CD14-positive monocyte (primary cell): ENCODE data around the gene RUNDC3A. TPM values are rescaled to one million over a fixed set of nuclear protein-coding genes. Genes with fewer than 3 reads are reported as not detected.
A peak's percentile ranks its signal among the peaks of the same experiment; 100 is the strongest.

Experiments used
- DNase-seq, 3 donors: peaks; one replicate each; pipeline ENCODE4 v3.0.0-alpha.2; 2011 to 2022
- H2AFZ ChIP-seq: 2 replicates; pipeline ENCODE4 v1.6.0; 2012; ENCODE audit warnings: mild to moderate bottlenecking, low read depth, low read length, inconsistent platforms; ENCODE audit not compliant: insufficient read depth, poor library complexity, severe bottlenecking
- H3K27ac ChIP-seq, 2 donors: 1 replicate in 1 of 2; 2 replicates in 1 of 2; pipeline ENCODE4 v1.5.1; 2012 to 2013; ENCODE audit warnings: low read length in 2 of 2, control low read depth in 1 of 2, inconsistent platforms in 1 of 2, low read depth in 1 of 2, mild to moderate bottlenecking in 1 of 2
- H3K27me3 ChIP-seq, 2 donors: one replicate each; pipeline versions ENCODE4 v1.6.0 to v1.6.1; 2011 to 2013; ENCODE audit warnings: low read length in 2 of 2; ENCODE audit not compliant: control insufficient read depth in 2 of 2, insufficient read depth in 2 of 2
- H3K36me3 ChIP-seq, 2 donors: replicated peaks in 1 of 2; 1 replicate in 1 of 2; 2 replicates in 1 of 2; pipeline versions ENCODE4 v1.5.1 to v1.6.1; 2012 to 2013; ENCODE audit warnings: low read length in 2 of 2, control low read depth in 1 of 2, inconsistent platforms in 1 of 2, mild to moderate bottlenecking in 1 of 2; ENCODE audit not compliant: insufficient read depth in 2 of 2, control insufficient read depth in 1 of 2
- H3K4me1 ChIP-seq, 2 donors: 1 replicate in 1 of 2; 2 replicates in 1 of 2; pipeline versions ENCODE4 v1.5.1 to v1.6.1; 2012 to 2013; ENCODE audit warnings: low read length in 2 of 2, control low read depth in 1 of 2, inconsistent platforms in 1 of 2, mild to moderate bottlenecking in 1 of 2, moderate library complexity in 1 of 2; ENCODE audit not compliant: insufficient read depth in 2 of 2, control insufficient read depth in 1 of 2
- H3K4me2 ChIP-seq: replicated peaks from 2 replicates; pipeline ENCODE3; 2012; ENCODE audit warnings: low read length, moderate library complexity, mild to moderate bottlenecking; ENCODE audit not compliant: poor library complexity, severe bottlenecking; ENCODE audit errors: extremely low read depth
- H3K4me3 ChIP-seq, 3 experiments: fragments of 200-600 bp in 1 of 3; sonication (generic) in 1 of 3; replicated peaks in 1 of 3; 1 replicate in 2 of 3; 2 replicates in 1 of 3; pipeline ENCODE4 v1.5.1; 2011 to 2013; ENCODE audit warnings: low read length in 3 of 3, mild to moderate bottlenecking in 3 of 3, control low read depth in 2 of 3, low read depth in 2 of 3, inconsistent platforms in 1 of 3, moderate library complexity in 1 of 3
- H3K79me2 ChIP-seq: 2 replicates; pipeline ENCODE4 v1.6.0; 2012; ENCODE audit warnings: mild to moderate bottlenecking, control low read depth, inconsistent platforms, low read length, moderate library complexity; ENCODE audit not compliant: insufficient read depth
- H3K9ac ChIP-seq: 2 replicates; pipeline ENCODE4 v1.6.0; 2017; ENCODE audit warnings: low read length, mild to moderate bottlenecking; ENCODE audit not compliant: insufficient read depth, poor library complexity, severe bottlenecking
- H3K9me3 ChIP-seq, 2 donors: replicated peaks in 1 of 2; 1 replicate in 1 of 2; 2 replicates in 1 of 2; pipeline versions ENCODE4 v1.5.1 to v1.6.1; 2012 to 2013; ENCODE audit warnings: low read length in 2 of 2, control low read depth in 1 of 2; ENCODE audit not compliant: control insufficient read depth in 1 of 2, insufficient read depth in 1 of 2
- H4K20me1 ChIP-seq: 2 replicates; pipeline ENCODE4 v1.6.0; 2012; ENCODE audit warnings: mild to moderate bottlenecking, low read length, control low read depth, moderate library complexity; ENCODE audit not compliant: insufficient read depth
- H3K27ac Mint-ChIP-seq, 7 donors: one replicate each; pipeline ENCODE4 v1.8.0; 2020; ENCODE audit warnings: mild to moderate bottlenecking in 7 of 7, mixed read lengths in 7 of 7, moderate library complexity in 6 of 7, inconsistent platforms in 2 of 7
- H3K27me3 Mint-ChIP-seq, 3 donors: one replicate each; pipeline ENCODE4 v1.8.0; 2021 to 2022; ENCODE audit warnings: low read depth in 3 of 3, mild to moderate bottlenecking in 3 of 3, mixed read lengths in 3 of 3, moderate library complexity in 3 of 3, inconsistent platforms in 1 of 3
- H3K36me3 Mint-ChIP-seq, 2 donors: one replicate each; pipeline ENCODE4 v1.8.0; 2020; ENCODE audit warnings: mixed read lengths in 2 of 2, inconsistent platforms in 1 of 2, mild to moderate bottlenecking in 1 of 2
- H3K4me1 Mint-ChIP-seq: one replicate; pipeline ENCODE4 v1.8.0; 2020; ENCODE audit warnings: mild to moderate bottlenecking, mixed read lengths
- H3K4me3 Mint-ChIP-seq, 2 donors: one replicate each; pipeline ENCODE4 v1.8.0; 2020; ENCODE audit warnings: mild to moderate bottlenecking in 2 of 2, mixed read lengths in 2 of 2, moderate library complexity in 1 of 2
- H3K9me3 Mint-ChIP-seq, 7 donors: one replicate each; pipeline ENCODE4 v1.8.0; 2020 to 2022; ENCODE audit warnings: mixed read lengths in 7 of 7, mild to moderate bottlenecking in 6 of 7, moderate library complexity in 6 of 7, inconsistent platforms in 2 of 7
- CTCF ChIP-seq: fragments of 200-600 bp; IDR thresholded peaks from one replicate; pipeline ENCODE4 v1.8.0; 2022; ENCODE audit warnings: antibody characterized with exemption, mild to moderate bottlenecking
- WGBS: methylation state at CpG from one replicate; pipeline ENCODE4 v1.1.5; 2013; ENCODE audit warnings: missing lambda C conversion rate; ENCODE audit not compliant: insufficient coverage; 5-methylcytosine and 5-hydroxymethylcytosine counted together
- intact Hi-C, 2 donors: fragments of 100-400 bp; cut with micrococcal nuclease; formaldehyde crosslinking; loops; one replicate each; pipeline versions ENCODE4 v1.15.0 to v1.15.1; 2023
- polyA plus RNA-seq, 3 donors: library from polyadenylated mRNA; depleted of rRNA in 1 of 3; unstranded in 2 of 3; stranded (reverse) in 1 of 3; fragments of 300-500 nt in 2 of 3; fragments of >200 nt in 1 of 3; fragmentation: Illumina TruSeq in 2 of 3; gene quantifications; 1 replicate in 2 of 3; 2 replicates in 1 of 3; pipeline ENCODE4 v1.2.3, GENCODE V29; 2012 to 2021

Gene RUNDC3A
- polyA plus RNA-seq, 3 donors: 0.22 to 0.35 TPM; not detected in 1

GRCh38 chr17:44323359-44324091 is 15.1 kb downstream of the RUNDC3A start:
- 75% methylated on average over 18 of the region's 27 CpGs for WGBS
- intact Hi-C loops: loop anchor here (2.0 to 10.0 kb wide), 4 partner anchors 21 to 199 kb away; partner anchors contain the start of genes UBTF (in 2 of the 2), FAM171A2 (in 1 of the 2), GRN (in 1 of the 2) and HDAC5 (in 1 of the 2)
- Mint-ChIP-seq H3K27me3 (peaks cover under 1 to 2% (median 1%) of the 10 kb centered on the region in 3 donors), H3K4me3 (peak overlapping the region; percentile 85 to 87), H3K36me3 (peaks cover 31 to 37% of the 10 kb centered on the region in 2 donors), H3K27ac (peak overlapping the region in 3 of 7 donors; percentile 48 to 69 (median 51)), H3K9me3 (no peaks in the 10 kb centered on the region), H3K4me1 (peaks cover 30% of the 10 kb centered on the region)
- H3K27ac ChIP-seq: no peak overlapping the region
- peaks cover 6% of the 10 kb centered on the region for H3K79me2 ChIP-seq
- no peak overlapping the region for H3K9ac ChIP-seq
- H3K27me3 ChIP-seq: peaks cover 0 to under 1% of the 10 kb centered on the region in 2 donors
- no peaks in the 10 kb centered on the region for H3K9me3 ChIP-seq
- H4K20me1 ChIP-seq: no peaks in the 10 kb centered on the region
- peak overlapping the region; percentile 47 to 85 (median 47) for H3K4me3 ChIP-seq
- no peak for TF ChIP-seq CTCF
- DNase-seq: no peak
- no peak overlapping the region for H2AFZ ChIP-seq
- peaks cover 29 to 35% of the 10 kb centered on the region in 2 donors for H3K4me1 ChIP-seq
- H3K4me2 ChIP-seq: peak overlapping the region; percentile 94
- peaks cover 27 to 34% of the 10 kb centered on the region in 2 donors for H3K36me3 ChIP-seq

- peaks cover 6% of the 10 kb centered on the region for H3K79me2 ChIP-seq
- 2% methylated on average over 38 of the region's 38 CpGs for WGBS
- peak overlapping the region; percentile 94 for H3K4me2 ChIP-seq
- no peaks in the 10 kb centered on the region for H4K20me1 ChIP-seq
- peak overlapping the region; percentile 85 to 87 for H3K4me3 Mint-ChIP-seq
- H3K27me3 ChIP-seq: no peaks in the 10 kb centered on the region
- H3K9me3 Mint-ChIP-seq: peaks cover 0 to 1% (median 0%) of the 10 kb centered on the region in 7 donors
- no peaks in the 10 kb centered on the region for H3K9me3 ChIP-seq
- intact Hi-C loops: loop anchor here (2.0 to 10.0 kb wide), 4 partner anchors 21 to 199 kb away; partner anchors contain the start of genes UBTF (in 2 of the 2), FAM171A2 (in 1 of the 2), GRN (in 1 of the 2) and HDAC5 (in 1 of the 2)
- H2AFZ ChIP-seq: peak overlapping the region; percentile 82
- H3K27ac ChIP-seq: peak overlapping the region in 1 of 2 donors; percentile 87
- H3K36me3 Mint-ChIP-seq: peaks cover 31 to 35% of the 10 kb centered on the region in 2 donors
- TF ChIP-seq CTCF: no peak
- peak in 1 of 3 donors; percentile 44 for DNase-seq
- H3K9ac ChIP-seq: peak overlapping the region; percentile 72
- peaks cover 33% of the 10 kb centered on the region for H3K4me1 Mint-ChIP-seq
- peak overlapping the region in 4 of 7 donors; percentile 51 to 85 (median 69) for H3K27ac Mint-ChIP-seq
- H3K4me3 ChIP-seq: peak overlapping the region; percentile 47 to 85 (median 47)
- H3K36me3 ChIP-seq: peaks cover 27 to 34% of the 10 kb centered on the region in 2 donors
- peaks cover 0 to 2% (median 0%) of the 10 kb centered on the region in 3 donors for H3K27me3 Mint-ChIP-seq
- H3K4me1 ChIP-seq: peaks cover 29 to 39% of the 10 kb centered on the region in 2 donors
These were observed 15.7 kb downstream of the RUNDC3A start for GRCh38 chr17:44324092-44324570.
